DMS 273 (cell line): Measurements from ENCODE around the gene AGPAT4.
"Not testable (repeated sequence)": the region's sequence is repeated elsewhere in the genome, so short reads cannot be mapped to it uniquely, and the experiment has no call there.

Experiments
- DNase-seq: peaks from one replicate; lab custom pipeline; 2025; ENCODE audit not compliant: unreplicated experiment; lab: John Stamatoyannopoulos, UW

Gene AGPAT4

GRCh38 chr6:161273752-161274487 lies at the start of gene AGPAT4:
Gene AGPAT4 (minus strand): TSS chr6:161274061. CDS start chr6:161232213, 41,848 bp downstream.
- peak; percentile 97 for DNase-seq

GRCh38 chr6:161319231-161319630 lies 45.4 kb upstream of the AGPAT4 start:
- no peak for DNase-seq

GRCh38 chr6:161318456-161318855 lies 44.6 kb upstream of the AGPAT4 start:
- no peak for DNase-seq

GRCh38 chr6:161316531-161316930 lies 42.7 kb upstream of the AGPAT4 start:
- DNase-seq, result no peak

GRCh38 chr6:161315246-161315917 lies 41.5 kb upstream of the AGPAT4 start:
- DNase-seq, result not testable (repeated sequence)

- not testable (repeated sequence) for DNase-seq
These were observed 40.8 kb upstream of the AGPAT4 start for GRCh38 chr6:161314541-161315245.

- DNase-seq, result no peak
These were observed 40.2 kb upstream of the AGPAT4 start for GRCh38 chr6:161313940-161314509.

GRCh38 chr6:161313475-161313874 lies 39.6 kb upstream of the AGPAT4 start:
- DNase-seq, result not testable (repeated sequence)

- not testable (repeated sequence) for DNase-seq
These were observed 35.9 kb upstream of the AGPAT4 start for GRCh38 chr6:161309774-161310173.

- DNase-seq, result no peak
These were observed 34.3 kb upstream of the AGPAT4 start for GRCh38 chr6:161308075-161308655.

- DNase-seq, result no peak
These were observed 32.0 kb upstream of the AGPAT4 start for GRCh38 chr6:161305860-161306259.

GRCh38 chr6:161303628-161304340 lies 29.9 kb upstream of the AGPAT4 start:
- no peak for DNase-seq

- no peak for DNase-seq
These were observed 29.1 kb upstream of the AGPAT4 start for GRCh38 chr6:161302949-161303348.

GRCh38 chr6:161301338-161301737 lies 27.5 kb upstream of the AGPAT4 start:
- DNase-seq, result no peak

- DNase-seq, result no peak
These were observed 27.0 kb upstream of the AGPAT4 start for GRCh38 chr6:161300823-161301222.

- no peak for DNase-seq
These were observed 25.9 kb upstream of the AGPAT4 start for GRCh38 chr6:161299726-161300125.

- no peak for DNase-seq
These were observed 21.9 kb upstream of the AGPAT4 start for GRCh38 chr6:161295784-161296183.

GRCh38 chr6:161292650-161293281 lies 18.9 kb upstream of the AGPAT4 start:
- no peak for DNase-seq

- DNase-seq, result no peak
These were observed 18.3 kb upstream of the AGPAT4 start for GRCh38 chr6:161292145-161292544.

GRCh38 chr6:161290751-161291150 lies 16.9 kb upstream of the AGPAT4 start:
- DNase-seq, result no peak
